SK-N-SH (cell line): Measurements from ENCODE around the gene PDK2.

ENCODE experiments used
- CTCF ChIP-seq: fragments of 200-600 bp; sonication (generic); IDR thresholded peaks from 2 replicates; pipeline ENCODE4 v1.6.1; 2017; ENCODE audit warnings: antibody characterized with exemption, mild to moderate bottlenecking, moderate library complexity
- FOXM1 ChIP-seq: IDR thresholded peaks from 2 replicates; pipeline ENCODE4 v1.4.0; 2012; ENCODE audit warnings: low read depth, mild to moderate bottlenecking
- IRF3 ChIP-seq: fragments of 150-350 bp; IDR thresholded peaks from 2 replicates; pipeline ENCODE4 v1.6.1; 2016; ENCODE audit warnings: mild to moderate bottlenecking, low read depth, low read length
- PBX3 ChIP-seq: IDR thresholded peaks from 2 replicates; pipeline ENCODE4; 2012
- RAD21 ChIP-seq: IDR thresholded peaks from 2 replicates; pipeline ENCODE4 v1.6.1; 2012; ENCODE audit warnings: mild to moderate bottlenecking, low read length
- RCOR1 ChIP-seq: fragments of 150-350 bp; IDR thresholded peaks from 2 replicates; pipeline ENCODE4 v1.6.1; 2017; ENCODE audit warnings: antibody characterized with exemption, low read length
- REST ChIP-seq: IDR thresholded peaks from 2 replicates; pipeline ENCODE4 v1.6.1; 2012; ENCODE audit warnings: mild to moderate bottlenecking, low read depth, low read length, moderate library complexity
- SIN3A ChIP-seq: IDR thresholded peaks from 2 replicates; pipeline ENCODE4 v1.6.1; 2012; ENCODE audit warnings: low read depth, mild to moderate bottlenecking, low read length, moderate library complexity, borderline replicate concordance
- YY1 ChIP-seq: IDR thresholded peaks from 2 replicates; pipeline ENCODE4 v1.4.0; 2012; ENCODE audit warnings: low read depth, mild to moderate bottlenecking

- TF ChIP-seq YY1: no peak
- no peak for TF ChIP-seq FOXM1
- TF ChIP-seq RCOR1: no peak
- TF ChIP-seq CTCF: peak; percentile 19; the same call in 1 of the 2 replicates
- TF ChIP-seq SIN3A: no peak
- TF ChIP-seq RAD21: no peak
- TF ChIP-seq PBX3: no peak
- TF ChIP-seq IRF3: no peak
- TF ChIP-seq REST: no peak
Observed at GRCh38 chr17:50134206-50135110, 39.3 kb downstream of the PDK2 start.
